ENCODE data around the gene RBFOX1.

Gene RBFOX1

DNA sequence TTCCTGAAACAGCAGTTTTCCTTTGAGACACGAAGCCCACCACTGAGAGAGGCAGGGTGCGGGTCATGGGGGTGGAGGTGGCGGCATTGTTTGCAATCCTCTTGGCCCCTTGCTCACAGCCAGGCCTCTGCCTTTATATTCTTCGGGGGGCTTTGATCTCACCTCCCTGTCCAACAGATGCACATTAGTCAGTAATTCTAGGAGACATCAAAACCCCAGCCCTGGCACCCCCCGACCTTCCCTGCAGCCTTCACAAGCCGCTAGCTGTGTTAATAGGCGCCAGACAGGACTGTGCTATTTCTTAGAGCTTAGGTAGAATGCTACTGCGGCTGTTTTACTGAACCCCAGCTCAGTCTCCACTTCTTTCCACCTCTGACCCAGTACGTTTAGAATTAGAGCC is 212.6 kb downstream of the RBFOX1 start:
- DNase-seq, result no peak

DNA sequence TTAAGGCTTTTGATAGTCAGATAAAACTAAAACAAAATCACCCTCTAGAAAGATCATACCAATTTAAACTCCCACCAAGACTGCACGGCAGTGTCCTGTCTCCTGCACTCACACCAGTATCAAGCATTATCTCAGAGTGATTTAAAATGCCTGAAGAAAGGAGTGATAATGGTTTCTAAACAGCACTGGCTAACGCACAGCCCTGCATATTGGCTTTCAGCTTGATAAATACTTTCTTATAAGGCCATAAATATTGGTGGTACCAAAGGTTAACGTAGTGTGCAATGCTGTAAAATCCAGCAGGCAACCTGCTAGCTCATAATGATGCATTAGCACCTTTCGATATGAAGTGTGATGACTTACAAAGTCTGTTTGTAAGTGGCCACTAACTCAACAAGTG is 214.3 kb downstream of the RBFOX1 start:
- DNase-seq, result no peak

DNA sequence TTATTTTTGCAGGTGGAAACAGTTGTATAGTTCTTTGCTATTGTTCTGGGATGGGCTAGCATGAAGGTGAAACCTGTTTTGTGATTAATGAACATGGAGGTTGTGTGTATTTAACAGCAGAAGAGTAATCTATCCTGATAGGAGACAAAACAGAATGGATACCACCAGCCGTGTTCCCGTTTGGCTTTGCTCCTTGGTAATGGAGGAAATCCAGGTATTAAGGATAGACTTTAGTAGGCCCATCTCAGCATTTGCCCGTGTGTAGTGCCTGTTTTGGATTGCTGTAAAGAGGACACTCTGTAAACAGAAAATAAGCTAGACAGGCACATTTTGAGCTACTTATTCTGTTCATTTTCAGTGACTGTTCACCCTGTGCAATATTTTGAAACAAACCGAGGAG is 215.1 kb downstream of the RBFOX1 start:
- no peak for DNase-seq

DNA sequence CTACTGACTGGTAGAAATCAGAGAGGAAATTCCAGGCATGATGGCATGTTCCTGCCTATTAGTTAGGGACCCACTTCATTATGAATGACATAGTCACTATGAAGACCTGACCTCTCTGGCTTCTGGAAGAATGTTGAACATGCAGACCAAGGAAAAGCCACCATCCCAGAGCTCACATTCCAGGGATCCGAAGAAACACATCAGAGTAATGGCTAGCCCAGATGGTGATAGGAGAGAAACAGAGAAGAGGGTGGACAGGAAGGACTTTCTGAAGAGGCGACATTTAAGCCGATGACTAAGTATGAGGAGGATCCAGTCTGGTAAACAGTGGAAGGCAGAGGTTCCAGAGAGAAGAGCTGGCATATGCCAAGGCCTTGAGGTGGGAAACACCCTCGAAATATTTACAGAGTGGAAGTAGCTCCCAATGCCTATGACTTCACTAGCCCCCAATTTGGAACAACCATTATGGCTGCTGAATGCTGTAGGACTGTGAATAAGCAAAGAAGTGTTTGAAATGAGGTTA is 216.2 kb downstream of the RBFOX1 start:
- DNase-seq, result no peak

DNA sequence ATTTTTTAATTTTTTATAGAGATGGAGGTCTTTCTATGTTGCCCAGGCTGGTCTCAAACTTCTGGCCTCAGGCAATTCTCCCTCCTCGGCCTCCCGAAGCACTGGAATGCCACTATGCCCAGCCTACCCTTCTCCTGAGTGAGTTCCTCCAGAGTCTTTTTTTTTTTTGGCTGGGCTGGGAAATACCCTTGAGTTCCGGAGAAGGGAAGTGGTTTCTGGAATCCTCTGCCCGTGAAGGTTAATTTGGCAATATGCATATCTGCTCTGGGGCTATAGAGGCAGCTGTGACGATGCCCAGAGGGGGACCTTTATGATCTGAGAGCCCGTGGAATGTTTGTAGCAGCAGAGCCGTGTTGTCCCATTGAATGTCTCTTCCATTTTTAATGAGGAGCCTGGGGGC is 217.5 kb downstream of the RBFOX1 start:
- no peak for DNase-seq

DNA sequence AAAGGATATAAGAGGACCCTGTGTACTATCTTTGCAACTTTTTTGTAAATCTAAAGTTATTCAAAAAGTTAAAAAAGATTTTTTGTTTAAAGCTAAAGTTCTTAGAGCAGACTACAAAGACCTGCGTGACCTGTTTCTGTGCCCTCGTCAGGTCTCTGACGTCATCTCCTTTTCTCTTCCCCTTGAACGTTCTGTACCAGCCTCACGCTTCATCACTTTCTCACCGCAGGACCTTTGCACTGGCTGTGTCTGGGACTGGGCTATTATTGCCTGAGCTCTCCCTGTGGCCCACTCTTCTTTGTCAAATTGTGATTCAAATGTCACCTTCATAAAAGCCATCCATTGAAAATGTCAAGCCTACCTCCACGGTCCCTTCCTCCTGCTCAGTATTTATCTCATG is 222.8 kb downstream of the RBFOX1 start:
- DNase-seq, result no peak

DNA sequence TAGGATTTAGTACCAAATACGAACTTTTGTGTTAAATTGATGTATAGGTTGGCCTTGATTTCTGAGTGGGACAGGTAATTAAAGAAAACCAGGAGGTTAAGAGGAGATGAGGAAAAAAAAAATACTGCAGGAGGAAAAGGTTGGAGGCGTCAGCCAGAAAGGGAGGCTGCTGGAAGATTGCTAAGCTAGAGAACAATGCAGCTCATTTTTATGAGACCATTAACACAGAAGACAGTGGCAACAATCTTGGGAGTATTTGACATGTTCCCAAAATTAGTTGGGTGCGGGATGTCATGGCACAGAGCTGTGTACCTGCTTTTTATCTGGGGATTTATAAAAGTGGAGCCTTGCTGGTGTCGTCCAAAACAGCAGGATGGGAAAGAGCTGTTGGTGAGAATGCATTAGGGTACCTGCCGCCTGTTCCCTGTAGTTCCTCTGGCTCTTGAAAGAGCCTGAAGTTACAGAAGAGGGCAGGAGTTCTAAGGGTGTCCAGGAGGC is 229.3 kb downstream of the RBFOX1 start:
- no peak for DNase-seq

DNA sequence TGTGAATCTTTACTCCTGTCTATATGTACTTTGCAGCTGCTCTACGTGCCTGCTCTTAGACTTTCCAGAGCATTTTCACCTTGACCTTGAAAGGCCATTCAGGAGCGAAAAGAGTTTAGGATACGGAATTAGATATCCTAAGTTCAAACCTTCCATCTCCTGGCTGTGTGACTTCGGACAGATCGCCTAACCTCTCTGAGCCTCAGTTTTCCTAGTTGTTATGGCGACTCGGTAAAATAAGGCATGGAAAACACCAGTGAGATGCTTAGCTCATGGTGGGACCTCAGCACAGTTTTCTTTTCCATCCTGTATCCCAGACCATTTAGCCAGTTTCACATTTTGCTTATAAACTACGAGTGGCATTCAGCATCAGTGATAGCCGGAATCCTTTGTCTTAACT is 233.7 kb downstream of the RBFOX1 start:
- DNase-seq, result no peak

DNA sequence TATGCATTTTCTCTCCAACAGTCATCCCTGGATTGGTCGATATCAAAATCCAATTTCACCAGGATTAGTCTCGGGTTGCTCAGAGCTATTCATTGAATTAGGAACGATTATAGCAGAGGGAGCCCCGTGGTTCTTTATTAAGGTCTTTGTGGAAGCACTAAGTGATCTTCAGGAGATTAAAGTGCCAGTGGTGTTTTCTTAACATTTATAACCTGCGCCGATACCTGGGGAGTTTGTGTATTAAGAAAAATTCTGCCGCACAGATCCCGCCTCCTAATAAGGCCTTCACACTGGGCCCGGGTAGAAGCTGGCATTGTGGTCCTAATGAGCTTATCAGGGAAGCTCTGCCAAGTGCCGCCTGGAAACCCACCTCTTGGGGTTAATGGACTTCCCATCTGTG is 238.7 kb downstream of the RBFOX1 start:
- DNase-seq, result no peak

DNA sequence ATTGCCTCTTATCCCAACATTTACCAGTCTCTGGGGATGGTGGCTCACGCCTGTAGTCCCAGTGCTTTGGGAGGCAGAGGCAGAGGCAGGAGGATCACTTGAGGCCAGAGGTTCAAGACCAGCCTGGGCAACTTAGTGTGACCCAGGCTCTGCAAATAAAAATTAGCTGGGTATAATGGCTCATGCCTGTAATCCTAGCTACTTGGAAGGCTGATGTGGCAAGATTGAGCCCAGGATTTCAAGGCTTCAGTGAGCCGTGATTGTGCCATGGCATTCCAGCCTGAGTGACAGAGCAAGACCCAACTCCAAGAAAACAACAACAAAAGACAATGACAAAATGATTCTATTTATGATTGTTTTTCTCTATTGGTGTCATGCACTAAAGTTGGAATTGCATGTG is 244.9 kb downstream of the RBFOX1 start:
- no peak for DNase-seq

DNA sequence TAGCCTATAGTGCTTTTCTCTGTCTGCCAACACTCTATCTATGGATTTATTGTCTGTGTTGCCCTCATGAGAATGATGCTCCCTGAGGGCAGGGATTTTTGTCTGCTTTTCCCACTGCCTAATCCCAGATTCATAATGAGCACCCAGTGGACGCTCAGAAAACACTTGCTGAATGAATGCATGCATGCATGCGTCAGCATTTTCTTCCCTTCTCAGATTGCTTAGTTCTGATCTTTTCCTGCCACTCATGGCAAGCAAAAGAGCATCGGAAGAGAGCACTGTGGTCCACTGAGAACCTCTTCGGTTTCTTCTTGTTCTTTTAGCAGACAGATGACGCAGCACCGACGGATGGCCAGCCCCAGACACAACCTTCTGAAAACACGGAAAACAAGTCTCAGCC is 246.8 kb downstream of the RBFOX1 start:
- DNase-seq, result no peak

DNA sequence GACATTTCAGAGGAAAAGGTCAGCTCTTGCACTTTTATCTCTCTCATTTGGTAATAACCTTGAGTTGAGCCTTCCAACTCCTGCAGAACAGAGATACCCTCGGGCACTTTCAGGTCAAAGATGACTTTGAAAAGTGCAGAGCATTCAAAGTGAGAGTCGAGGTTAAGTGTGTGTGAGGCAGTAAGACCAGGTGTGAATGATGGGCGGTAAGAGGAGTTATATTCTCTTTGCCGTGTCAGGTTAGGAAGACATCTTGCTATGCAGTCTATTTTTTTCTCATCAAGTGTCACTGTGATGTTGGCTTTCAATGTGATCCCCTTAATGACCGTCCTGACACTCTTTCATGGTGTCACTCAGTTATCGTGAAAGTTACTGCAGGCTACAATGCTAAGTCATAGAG is 248.5 kb downstream of the RBFOX1 start:
- DNase-seq, result no peak

DNA sequence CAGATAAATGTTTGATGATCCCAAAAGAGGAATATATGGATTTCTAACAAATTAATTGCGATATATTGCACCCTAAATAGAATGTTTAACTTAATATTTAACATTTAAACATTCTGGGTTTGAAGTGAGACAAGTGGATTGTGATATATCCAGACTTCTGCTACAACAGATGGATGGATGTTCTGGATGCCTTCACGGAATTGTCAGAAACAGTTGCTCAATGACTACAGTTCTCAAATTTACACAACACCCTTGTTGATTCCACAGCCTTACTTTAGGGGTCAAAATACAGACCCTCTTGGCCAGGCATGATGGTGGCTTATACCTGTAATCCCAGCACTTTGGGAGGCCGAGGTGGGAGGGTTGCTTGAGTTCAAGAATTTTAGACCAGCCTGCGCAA is 250.8 kb downstream of the RBFOX1 start:
- no peak for DNase-seq

DNA sequence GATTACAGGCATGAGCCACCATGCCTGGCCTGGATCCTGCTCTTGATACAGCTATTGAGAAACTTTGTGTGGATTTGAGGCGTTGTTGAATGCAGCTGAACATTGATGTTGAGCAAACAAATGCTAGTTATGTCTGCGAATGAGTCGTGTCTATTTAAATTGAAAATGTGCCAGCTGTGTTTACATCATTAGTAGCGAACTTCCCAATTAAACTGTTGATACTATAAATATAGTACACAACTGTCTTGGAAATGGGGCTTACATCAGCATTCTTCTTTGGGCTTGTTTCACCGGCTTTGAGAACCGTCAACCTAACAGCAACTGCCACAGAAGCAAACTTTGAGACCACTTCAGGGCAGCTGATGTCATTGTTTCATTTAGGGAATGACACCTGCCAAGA is 251.9 kb downstream of the RBFOX1 start:
- no peak for DNase-seq

DNA sequence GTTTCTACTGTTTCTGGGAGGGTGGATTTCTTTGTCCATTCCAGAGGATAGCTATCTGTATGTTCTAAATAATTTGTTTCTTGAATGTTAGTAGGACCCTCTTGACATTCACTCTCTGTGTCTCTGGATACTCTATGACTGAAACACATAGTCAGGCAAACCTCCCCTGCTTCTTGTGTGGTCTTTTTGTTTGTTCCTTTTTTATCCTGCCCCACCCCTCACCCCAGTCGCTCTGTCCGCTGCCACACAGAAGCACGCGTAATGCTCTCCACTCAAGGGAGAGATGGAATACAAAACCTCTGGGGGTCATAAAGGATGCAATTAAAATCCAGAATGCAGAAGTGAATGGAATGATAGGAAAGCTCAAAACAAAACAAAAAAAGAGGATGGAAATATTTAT is 253.1 kb downstream of the RBFOX1 start:
- no peak for DNase-seq

DNA sequence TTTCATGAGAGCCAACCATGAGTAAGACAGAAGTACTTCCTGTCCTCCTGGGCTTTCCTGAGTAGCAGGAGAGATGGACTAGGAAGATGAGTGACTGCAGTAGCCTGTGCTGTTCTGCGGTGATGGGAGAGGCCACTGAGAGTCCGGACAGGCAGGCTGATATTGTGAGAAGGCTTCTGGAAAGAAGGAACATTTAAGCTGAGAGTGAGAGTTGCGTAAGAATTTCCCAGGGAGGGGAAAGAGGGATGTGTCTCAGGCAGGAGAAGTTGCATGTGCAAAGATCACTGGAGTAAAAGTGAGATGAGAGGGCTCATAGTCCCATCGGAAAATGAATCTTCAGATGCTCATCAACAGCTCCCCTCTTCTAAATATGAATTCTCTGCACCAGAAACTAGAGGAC is 258.3 kb downstream of the RBFOX1 start:
- DNase-seq, result no peak

DNA sequence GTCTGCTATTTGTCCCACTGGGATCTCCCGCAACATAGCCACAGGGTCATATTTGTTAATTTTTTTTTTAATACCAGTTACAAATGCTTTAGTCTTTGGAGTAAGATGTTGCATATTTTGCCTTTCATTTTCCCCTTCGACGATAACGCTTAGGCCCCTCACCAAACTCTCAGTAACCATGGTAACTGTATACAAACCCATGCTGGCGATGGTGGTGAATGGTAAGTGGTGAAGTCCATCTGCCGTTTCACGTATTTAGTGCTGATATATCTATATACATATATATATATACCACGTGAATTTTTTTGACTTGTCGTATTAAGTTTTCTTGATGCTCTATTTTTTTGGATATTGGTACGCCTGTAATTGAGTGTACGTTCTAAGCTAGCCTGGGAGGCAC is 263.7 kb downstream of the RBFOX1 start:
- no peak for DNase-seq

DNA sequence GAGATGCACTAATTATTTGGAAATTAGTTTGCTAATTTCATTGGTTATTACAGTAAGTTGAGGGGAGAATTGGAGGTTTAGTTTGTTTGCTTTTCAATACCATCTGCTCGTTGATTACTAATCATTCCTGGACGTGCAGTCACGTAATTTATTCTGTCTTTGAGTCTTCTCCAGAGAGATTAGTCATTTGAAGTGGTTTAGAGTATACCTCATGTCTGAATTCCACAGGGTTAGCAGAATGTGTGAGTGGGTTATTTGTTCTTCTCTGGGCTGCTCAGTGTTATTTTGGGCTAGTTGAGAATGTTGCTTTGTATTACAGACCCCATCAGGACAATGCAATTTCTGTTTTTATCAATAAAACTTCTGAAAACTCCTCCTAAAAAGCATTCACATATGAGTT is 265.0 kb downstream of the RBFOX1 start:
- DNase-seq, result no peak

DNA sequence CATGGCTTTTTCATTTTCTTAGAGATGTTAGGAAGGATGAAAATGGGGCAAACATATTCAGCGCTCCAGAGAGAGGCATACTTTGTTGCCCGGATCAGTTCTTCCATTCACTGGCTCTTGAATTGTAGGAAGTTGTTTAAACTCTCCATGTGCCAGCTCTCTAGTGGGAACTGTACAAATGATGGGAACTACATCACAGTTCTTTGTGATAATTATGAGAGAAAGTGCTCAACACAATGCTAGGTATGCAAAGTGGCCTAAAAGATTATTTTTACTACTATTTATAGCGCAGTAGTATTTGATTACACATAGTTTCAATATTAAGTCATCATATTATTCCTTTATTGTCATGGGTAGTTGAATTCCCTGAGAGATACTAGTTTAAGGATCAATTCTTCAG is 268.5 kb downstream of the RBFOX1 start:
- DNase-seq, result no peak

DNA sequence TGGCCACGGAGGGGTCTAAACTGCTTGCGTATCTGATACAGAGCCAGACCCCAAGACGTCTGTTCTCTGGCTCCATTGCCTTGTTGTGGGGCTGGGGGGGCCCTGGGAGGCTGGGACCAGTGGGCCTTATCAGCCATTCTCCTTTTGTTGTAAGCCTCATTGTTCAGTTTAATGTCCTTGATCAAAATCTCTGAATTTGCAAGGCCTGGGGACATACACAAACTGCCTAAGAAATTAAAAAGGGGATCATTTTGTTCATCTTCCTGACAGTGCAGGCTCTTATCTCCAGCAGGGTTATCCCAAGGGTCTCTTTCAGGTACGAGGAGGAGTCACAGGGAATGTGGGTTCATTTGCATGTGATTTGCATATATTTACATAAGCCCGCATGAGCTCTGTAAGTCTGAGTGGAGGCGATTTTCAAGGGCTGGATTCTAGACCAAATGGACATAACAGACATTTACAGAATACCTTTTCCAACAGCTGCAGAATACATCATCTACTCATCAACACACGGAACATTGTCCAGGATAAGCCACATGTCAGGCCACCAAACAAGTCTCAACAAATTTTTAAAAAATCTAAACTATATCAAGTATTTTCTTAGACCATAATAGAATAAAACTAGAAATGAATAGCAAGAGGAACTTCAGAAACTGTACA is 269.8 kb downstream of the RBFOX1 start:
- no peak for DNase-seq

DNA sequence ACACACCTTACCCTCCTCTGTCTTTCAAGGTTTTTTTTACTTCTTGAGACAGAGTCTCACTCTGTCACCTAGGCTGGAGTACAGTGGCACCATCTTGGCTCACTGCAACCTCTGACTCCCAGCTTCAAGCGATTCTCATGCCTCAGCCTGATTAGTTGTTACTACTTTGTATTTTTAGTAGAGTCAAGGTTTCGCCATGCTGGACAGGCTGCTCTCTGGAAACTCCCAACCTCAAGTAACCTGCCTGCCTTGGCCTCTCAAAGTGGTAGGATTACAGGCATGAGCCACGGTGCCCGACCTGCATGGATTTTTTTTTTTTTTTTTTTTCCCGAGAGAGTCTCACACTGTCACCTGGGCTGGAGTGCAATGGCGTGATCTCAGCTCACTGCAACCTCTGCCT is 273.2 kb downstream of the RBFOX1 start:
- no peak for DNase-seq

DNA sequence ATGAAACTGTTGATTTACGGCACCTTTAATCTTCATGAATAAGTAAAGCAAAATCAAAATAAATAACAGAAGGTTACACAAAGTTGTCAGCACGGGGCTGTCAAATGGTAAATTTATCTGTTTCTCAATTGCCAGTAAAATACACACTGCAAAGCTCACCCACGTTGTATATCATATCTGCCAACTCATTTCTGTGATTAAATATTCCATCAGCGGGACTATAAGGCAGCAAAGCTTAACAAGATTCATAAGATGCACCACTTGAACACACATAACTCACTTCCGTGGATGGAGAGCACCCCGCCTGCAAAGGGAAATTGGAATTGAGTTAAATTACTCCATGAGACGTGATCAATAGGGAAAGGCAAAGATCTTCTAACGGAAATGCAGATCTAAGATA is 280.0 kb downstream of the RBFOX1 start:
- no peak for DNase-seq

DNA sequence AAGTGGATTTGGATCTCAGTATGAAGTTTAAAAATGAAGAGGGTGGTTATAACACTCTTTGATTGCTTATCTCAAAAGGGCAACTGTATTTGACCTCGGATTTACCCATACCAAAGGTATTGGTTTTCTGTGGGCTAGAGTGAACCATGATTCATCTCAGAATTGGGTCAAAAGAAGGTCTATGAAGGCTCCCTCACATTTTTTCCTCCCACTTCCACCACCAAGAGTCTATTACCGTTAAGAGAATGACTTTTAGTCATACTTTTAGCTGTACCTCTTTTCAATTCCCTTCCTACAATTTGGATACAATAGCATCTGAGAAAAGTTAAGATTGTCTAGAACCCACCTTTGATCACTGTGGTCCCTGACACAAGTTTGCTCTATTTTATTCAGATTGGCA is 280.9 kb downstream of the RBFOX1 start:
- no peak for DNase-seq

DNA sequence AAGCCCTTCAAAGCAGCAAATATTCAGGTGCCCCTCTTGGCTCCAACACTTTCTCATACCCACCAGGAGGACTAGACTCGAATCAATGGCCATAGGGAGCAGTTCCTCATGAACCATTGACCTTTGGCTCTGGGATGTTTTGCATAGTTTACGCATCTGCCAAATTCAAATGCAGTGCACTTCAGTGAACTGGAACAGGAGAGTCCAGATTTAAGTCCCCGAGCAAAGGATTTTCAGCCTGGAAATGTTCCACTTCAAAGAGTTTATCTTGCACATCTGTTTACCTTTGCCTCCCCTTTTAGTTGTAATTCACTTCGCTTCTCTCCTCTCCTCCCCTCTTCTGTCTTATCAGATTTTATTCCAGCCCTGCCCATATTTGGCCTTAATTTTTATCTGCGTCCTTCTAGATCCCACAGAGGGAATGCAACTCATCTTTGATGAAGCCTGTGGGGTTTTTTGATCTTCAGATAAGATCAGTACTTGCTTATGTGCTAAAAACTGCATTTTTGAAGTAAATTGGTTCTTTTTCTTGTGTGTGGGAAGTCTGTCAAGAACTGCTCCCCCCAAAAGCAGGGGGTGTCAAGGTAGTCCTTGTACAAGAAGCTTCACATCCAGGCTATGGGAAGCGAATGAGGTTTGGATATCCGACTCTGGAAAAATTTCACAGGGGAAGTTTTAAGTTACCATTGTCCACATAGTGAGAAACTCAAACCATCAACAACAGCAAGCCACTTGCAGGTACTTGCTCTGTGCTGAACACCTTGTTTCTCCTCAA is 281.6 kb downstream of the RBFOX1 start:
- DNase-seq, result no peak

DNA sequence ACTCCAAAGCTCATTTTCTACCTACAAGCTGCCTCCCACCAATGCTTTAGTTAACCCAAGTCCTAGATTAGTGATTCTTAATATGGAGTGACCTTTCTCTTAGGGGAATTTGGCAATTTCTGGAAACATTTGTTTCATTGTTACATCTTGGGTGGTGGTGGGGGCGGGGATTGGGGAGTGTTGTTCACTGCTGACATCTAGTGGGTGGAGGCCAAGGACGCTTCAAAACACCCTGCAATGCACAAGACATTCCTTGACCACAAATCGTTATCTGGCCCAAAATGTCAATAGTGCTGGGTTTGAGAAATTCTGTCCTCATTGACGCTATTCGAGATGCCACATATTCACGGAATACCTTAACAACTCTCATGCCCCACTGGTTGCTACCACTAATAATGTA is 282.9 kb downstream of the RBFOX1 start:
- DNase-seq, result no peak
